DMS79 (cell line): ENCODE results near the gene ITPK1.

Source experiments
- DNase-seq: peaks from one replicate; lab custom pipeline; 2025; lab: John Stamatoyannopoulos, UW

Gene ITPK1

DNA sequence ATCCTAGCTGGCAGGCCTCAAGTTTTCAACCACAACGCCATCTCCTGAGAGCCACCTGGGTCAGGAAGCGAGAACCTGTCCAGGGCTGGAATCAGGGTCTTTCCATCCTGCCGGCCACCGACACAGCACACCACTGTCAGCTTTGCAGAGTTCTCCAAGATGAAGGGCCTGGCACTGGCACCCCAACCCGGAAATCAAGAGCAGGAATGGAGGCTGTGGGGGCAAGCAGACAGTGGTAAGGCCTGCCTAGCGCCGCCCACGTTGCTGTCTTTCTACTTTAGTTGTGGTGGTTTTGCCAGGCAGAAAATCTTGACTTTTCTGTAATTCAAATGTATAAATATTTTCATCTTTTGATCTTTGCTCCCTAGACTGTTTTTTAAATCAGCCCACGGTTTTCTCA, 90.7 kb downstream of the ITPK1 start:
- DNase-seq = no peak

DNA sequence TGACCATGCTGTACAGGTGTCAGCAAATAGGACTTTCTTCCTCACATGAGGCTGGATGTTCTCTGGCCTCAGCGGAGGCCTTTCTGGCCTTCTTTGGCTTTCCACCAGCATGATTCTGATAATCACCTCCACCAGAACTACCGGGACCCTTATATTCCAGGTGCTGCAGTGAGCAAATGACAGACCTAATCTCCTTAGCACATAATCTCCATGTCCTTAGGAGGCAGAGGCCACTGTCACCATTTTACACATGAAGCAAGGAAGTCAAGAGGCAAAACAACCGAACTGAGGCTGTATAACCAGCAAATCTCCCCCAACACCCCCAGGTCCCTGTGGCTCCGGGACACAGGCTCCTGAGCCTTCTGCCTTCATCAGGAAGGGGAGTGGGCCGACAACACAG, 91.2 kb downstream of the ITPK1 start:
- DNase-seq = no peak

DNA sequence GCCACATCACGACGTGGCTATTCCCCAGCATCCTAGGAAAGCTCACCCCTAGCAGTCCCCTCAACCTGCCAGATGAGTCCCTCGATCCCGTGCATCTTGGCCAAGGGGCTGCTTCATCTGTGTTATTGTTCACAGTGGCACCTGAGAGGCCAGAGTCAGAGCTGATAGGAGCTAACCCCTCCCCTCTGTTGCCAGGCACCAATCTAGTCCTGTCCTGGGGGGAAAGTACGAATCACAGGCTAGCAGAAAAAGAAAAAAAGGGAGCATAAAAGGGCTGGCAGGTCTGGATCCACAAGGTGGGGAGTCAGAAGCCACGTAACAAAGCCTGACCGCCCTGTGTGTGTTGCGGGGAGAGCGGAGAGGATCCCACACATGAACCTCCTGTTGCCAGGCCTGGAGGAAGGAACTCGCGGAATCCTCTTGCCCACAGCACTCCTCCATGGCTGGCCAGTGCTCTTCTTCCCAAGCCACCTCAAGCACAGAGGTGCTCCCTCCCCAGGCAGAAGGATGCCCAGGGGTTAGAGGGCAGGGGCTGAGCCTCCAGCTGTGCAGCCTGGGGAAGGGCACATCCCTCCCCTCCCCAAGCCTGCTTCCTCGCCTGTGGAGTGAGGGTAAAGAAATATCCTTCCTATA, 91.8 kb downstream of the ITPK1 start:
- DNase-seq = no peak

DNA sequence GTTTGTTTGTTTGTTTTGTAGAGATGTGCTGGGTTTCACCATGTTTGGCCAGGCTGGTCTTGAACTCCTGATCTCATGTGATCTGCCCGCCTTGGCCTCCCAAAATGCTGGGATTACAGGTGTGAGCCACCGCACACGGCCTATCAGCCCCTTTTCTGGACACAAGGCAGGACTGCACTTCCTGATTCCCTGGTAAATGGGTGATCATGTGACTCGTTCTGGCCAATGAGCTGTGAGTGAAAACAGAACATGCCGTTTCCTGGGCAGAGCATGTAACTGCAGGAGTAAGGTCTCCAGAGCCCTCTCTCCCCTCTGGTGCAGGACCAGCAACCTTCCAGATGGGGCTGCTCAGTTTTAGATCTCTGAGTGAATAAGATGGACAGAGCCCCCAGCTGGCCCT, 92.7 kb downstream of the ITPK1 start:
- no peak for DNase-seq

DNA sequence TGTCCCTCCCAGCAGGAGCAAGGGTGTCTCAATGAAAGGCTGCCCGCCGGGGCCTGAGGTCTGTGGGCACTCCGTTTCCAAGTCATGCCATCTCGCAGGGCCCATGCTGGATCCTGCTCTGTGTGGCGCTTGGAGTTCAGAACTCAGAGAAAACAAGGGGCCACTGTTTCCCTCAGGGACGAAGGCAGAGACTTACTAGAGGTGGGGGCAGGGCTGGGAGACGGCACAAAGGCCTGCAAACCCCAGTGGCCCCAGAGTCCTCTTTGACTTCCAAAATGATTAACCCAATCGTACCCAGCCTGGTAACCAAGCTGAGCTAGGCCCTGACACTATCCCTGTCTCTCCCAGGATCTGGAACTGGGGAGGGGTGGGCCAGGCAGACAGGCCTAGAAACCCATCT, 95.8 kb downstream of the ITPK1 start:
- no peak for DNase-seq

DNA sequence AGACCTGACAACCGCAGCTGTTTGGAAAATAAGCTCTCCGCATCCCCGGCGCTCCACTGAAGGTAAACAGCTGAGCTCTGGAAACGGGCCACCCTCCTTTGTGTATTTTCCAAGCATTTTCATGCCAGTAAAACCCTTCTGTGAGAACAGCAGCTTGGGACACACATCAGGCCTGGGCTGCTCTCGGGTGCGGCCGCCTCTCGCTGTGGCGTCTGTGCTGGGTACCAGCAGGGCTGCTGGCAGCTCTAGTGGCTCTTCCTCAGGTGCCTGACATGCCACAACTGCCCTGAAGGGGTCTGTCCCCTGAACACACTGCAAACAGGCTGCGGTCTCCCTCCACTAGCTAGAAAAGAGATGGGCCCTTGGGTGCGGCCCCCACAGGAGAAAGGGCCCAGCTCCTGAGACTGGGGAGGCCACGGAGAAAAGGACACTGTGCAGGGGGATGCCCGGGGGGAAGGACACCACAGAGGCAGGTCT, 96.3 kb downstream of the ITPK1 start:
- no peak for DNase-seq

- no peak for DNase-seq
These were observed 97.4 kb downstream of the ITPK1 start for GRCh38 chr14:93018366-93018765.

DNA sequence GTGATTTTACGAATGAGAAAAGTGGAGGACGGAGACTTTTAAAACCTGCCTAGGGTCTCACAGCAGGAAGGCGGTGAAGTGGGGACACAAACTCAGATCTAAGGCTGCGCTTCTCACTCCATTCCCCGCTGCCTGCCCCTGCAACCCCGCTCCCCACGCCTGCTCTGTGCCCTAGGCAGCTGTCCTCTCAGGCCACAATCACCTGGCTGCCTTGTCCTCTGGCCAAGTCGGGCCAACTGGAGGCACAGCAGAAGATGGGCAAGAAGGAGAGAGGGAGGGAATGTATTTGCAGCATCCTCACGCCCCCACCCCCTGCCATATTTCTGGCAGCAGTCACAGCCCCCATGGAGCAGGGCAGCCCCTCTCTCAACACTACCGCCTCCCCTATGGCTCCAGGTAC, 97.8 kb downstream of the ITPK1 start:
- DNase-seq = no peak

GRCh38 chr14:93017301-93017797, 98.4 kb downstream of the ITPK1 start:
- DNase-seq = no peak

GRCh38 chr14:93016275-93016845, 99.4 kb downstream of the ITPK1 start:
- DNase-seq = no peak

DNA sequence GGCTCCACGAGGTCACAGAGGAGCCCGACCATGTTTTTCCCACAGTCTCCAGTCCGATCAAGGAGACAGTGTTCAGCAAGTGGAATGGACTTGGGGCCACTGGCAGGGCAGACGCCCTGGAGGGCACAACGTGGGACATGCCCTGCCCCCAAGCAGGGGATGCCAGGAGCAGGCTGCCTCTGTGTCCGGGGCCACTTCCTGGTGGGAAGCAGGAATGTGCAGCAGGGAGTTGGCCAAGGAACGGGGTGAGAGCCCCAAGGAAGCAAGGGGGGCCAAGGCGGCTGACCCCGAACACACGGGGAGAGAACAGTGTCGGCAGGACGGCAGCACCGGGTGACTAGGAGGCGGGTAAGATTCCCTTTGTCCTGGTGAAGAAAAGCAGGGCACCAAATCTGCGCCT, 100.2 kb downstream of the ITPK1 start:
- DNase-seq = no peak

DNA sequence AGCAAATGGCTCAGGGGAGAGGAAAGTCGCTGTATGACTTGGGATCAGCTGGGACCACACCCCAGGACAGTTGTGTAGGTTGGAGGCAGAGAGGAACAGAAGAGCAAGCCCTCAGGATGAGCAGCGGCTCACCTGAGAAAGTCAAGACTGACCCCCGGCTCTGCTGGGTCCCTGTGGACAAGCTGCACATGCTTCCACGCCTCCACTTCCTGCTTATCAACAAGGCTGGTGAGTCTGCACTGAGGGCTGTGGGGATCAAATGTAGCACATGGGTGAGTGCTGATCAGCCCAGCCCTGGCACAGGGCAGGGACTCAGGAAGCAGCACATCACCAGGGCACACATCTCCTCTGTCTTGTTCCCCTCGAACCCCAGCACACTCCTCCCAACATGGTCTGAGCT, 100.7 kb downstream of the ITPK1 start:
- DNase-seq = no peak

DNA sequence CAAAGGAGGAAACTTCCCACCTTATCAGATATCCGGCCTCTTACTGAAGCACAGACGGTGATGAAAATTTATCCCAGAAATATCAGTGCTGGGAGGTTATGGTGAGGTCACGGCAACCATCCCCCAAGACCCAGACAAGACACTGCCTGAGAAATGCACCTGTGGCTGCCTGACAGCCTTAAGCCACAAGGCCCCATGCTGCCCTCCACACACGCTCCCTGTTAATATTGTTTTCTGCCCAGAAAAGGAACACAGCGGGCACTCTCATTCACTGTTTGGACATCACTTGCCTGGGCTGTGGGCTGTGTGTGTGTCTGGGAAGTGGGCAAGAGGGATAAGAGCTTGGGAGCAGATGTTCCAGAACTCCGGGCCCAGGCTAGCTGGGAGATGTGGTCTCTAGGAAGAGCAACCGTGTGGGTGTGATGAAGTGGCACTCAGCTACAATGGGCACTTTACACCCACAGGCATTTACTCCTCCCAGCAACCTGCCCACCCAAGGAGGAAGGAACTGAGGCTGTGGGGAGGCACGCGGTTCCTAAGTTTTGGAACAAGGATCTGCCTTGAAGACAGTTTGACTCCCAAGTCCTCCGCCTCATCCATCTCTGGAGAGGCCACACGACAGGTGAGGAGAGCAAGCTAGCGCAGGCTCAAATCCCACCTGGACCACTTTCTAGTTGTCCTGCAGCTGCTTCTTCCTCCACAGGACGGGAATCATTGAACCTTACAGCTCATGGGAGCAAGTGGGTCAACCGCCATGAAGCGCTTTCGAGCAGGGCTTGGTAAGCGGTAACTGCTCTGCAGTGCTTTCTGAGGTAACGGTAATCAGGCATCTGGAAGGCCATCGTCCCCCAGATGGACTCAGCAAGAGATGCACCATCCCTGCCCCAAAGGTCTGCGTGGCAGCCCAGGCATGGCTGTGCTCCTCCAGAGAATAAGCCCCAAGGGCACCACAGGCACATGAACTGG, 101.4 kb downstream of the ITPK1 start:
- no peak for DNase-seq

GRCh38 chr14:93012951-93013719, 102.6 kb downstream of the ITPK1 start:
- DNase-seq = no peak

DNA sequence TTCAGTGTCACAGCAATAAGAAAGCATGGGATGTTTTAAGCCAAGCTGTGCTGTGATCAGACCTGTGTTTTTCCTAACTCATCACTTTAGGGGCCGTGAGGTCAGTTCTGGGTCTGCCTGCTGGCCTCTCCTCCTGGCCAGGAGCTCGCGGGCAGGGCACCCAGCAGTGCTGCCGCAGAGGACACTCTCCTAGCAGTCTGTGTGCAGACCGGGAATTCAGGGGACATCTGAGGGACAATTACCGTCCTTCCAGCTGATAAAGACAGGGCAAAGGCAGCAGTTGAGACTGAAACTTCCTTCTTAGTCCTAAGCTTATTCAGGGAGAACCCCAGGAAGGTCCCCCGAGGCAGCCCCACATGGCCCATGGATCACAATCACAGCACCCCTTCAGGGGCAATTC, 103.2 kb downstream of the ITPK1 start:
- no peak for DNase-seq

- no peak for DNase-seq
These were observed 103.9 kb downstream of the ITPK1 start for GRCh38 chr14:93011650-93012325.

DNA sequence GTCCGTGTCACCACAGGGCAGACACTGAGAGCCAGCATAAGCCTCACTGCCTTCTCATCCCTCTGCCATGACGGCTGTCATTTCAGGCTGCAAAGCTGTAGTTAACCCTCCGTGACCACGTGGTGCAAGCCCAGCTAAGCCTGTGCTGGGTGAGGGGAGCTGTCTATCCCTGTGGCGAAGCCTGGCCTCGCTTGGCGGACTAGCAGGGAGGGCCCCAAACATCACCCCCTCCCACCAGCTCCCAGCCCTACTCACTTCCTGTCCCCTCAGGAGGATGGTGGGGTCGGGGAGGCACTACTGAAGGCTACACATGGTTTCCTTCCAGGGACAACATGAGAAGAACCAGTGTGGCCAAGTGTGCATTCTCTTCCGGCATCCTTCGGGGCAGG, 104.6 kb downstream of the ITPK1 start:
- DNase-seq = no peak

- DNase-seq = peak; percentile 68
These were observed 105.1 kb downstream of the ITPK1 start for GRCh38 chr14:93010522-93011140.

- no peak for DNase-seq
These were observed 105.6 kb downstream of the ITPK1 start for GRCh38 chr14:93010130-93010499.

GRCh38 chr14:93009471-93010129, 106.1 kb downstream of the ITPK1 start:
- DNase-seq = no peak

DNA sequence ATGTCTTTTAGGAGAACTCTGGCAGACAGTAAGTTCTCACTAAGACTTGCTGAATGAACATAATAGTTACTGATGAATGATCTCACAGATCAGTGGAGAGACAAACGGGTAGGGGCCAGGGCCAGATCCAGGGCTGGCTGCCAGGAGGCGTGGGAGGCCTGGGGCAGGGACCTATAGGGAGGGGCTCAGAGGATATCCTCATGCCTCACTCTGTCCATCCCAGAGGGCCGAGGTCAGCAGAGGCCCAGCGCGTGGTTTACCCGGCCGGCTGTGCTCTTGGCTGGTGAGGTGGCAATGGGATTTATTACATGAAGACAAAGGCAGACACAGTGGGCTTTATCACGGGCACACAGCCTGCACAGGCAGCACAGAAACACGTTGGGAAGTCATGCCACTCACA, 107.3 kb downstream of the ITPK1 start:
- DNase-seq = no peak
